WTC11 (cell line): ENCODE results near the gene PLA2G4A. TPM values are rescaled to one million over a fixed set of nuclear protein-coding genes. Genes with fewer than 3 reads are reported as not detected.

ENCODE experiments used
- ATAC-seq: fragments of 200-7000 bp; cut with Tn5 transposase; 2 replicates; pipeline ENCODE4 v1.10.0; 2021; ENCODE audit warnings: mild to moderate bottlenecking, moderate library complexity
- CTCF ChIA-PET: fragments of 300-600 bp; sonication (Branson Sonifier 250); formaldehyde crosslinking; loops from one replicate; lab custom pipeline; 2021; ENCODE audit warnings: antibody characterized with exemption; lab: Charles Lee
- POLR2A ChIA-PET: fragments of 350-600 bp; sonication (Branson Sonifier 250); formaldehyde crosslinking; loops from one replicate; lab custom pipeline; 2021; ENCODE audit warnings: antibody characterized with exemption; lab: Charles Lee
- DNase-seq: peaks from one replicate; pipeline ENCODE4 v3.0.0; 2021; ENCODE audit warnings: low spot score
- H3K27ac Mint-ChIP-seq: 2 replicates; pipeline ENCODE4 v1.8.0; 2021; ENCODE audit warnings: mixed read lengths
- H3K27me3 Mint-ChIP-seq: 2 replicates; pipeline ENCODE4 v1.8.0; 2021; ENCODE audit warnings: low read depth, mild to moderate bottlenecking, moderate library complexity, mixed read lengths
- H3K36me3 Mint-ChIP-seq: 2 replicates; pipeline ENCODE4 v1.8.0; 2021; ENCODE audit warnings: mixed read lengths
- H3K4me1 Mint-ChIP-seq: 2 replicates; pipeline ENCODE4 v1.8.0; 2022; ENCODE audit warnings: mixed read lengths
- H3K4me3 Mint-ChIP-seq: 2 replicates; pipeline ENCODE4 v1.8.0; 2021; ENCODE audit warnings: mild to moderate bottlenecking, moderate library complexity, mixed read lengths
- H3K9me3 Mint-ChIP-seq: 2 replicates; pipeline ENCODE4 v1.8.0; 2021; ENCODE audit warnings: mixed read lengths
- CDX4 ChIP-seq: fragments of 250-450 bp; sonication (Bioruptor Pico); IDR thresholded peaks from 2 replicates; pipeline ENCODE4 v1.9.0; 2021; ENCODE audit warnings: moderate library complexity, mild to moderate bottlenecking, inconsistent platforms, borderline replicate concordance
- GTF2I ChIP-seq: fragments of 250-450 bp; sonication (Bioruptor Pico); conservative IDR thresholded peaks from 2 replicates; pipeline ENCODE4 v1.4.0; 2021; ENCODE audit warnings: mild to moderate bottlenecking
- HMGXB4 ChIP-seq: sonication (generic); formaldehyde crosslinking; IDR thresholded peaks from 2 replicates; pipeline ENCODE4 v1.8.1; 2023; ENCODE audit warnings: mild to moderate bottlenecking, moderate library complexity, missing genetic modification reagents
- IRF1 ChIP-seq: sonication (generic); formaldehyde crosslinking; IDR thresholded peaks from 2 replicates; pipeline ENCODE4 v1.8.0; 2023; ENCODE audit warnings: missing genetic modification reagents
- JUN ChIP-seq: sonication (generic); formaldehyde crosslinking; IDR thresholded peaks from 2 replicates; pipeline ENCODE4 v1.8.0; 2023; ENCODE audit warnings: mild to moderate bottlenecking, missing genetic modification reagents
- KAT7 ChIP-seq: sonication (generic); formaldehyde crosslinking; IDR thresholded peaks from 2 replicates; pipeline ENCODE4 v1.8.1; 2023; ENCODE audit warnings: missing genetic modification reagents, mild to moderate bottlenecking, borderline replicate concordance
- NR2C2 ChIP-seq: sonication (generic); formaldehyde crosslinking; IDR thresholded peaks from 2 replicates; pipeline ENCODE4 v1.8.0; 2022; ENCODE audit warnings: mild to moderate bottlenecking, missing genetic modification reagents
- NR3C1 ChIP-seq: sonication (generic); formaldehyde crosslinking; conservative IDR thresholded peaks from 2 replicates; pipeline ENCODE4 v1.8.1; 2023; ENCODE audit warnings: low read depth, mild to moderate bottlenecking, missing genetic modification reagents
- USF1 ChIP-seq: sonication (generic); formaldehyde crosslinking; IDR thresholded peaks from 2 replicates; pipeline ENCODE4 v1.8.0; 2022; ENCODE audit warnings: mild to moderate bottlenecking, missing genetic modification reagents
- USF2 ChIP-seq: sonication (generic); formaldehyde crosslinking; IDR thresholded peaks from 2 replicates; pipeline ENCODE4 v1.8.1; 2023; ENCODE audit warnings: mild to moderate bottlenecking, missing genetic modification reagents, moderate library complexity
- ZMAT4 ChIP-seq: fragments of 250-450 bp; sonication (Bioruptor Pico); IDR thresholded peaks from 2 replicates; pipeline ENCODE4 v1.9.0; 2021; ENCODE audit warnings: mild to moderate bottlenecking
- ZNF121 ChIP-seq: sonication (generic); formaldehyde crosslinking; IDR thresholded peaks from 2 replicates; pipeline ENCODE4 v1.8.0; 2023; ENCODE audit warnings: missing genetic modification reagents
- ZNF425 ChIP-seq: fragments of 250-450 bp; sonication (Bioruptor Pico); conservative IDR thresholded peaks from 2 replicates; pipeline ENCODE4 v1.9.0; 2021; ENCODE audit warnings: mild to moderate bottlenecking
- total RNA-seq: library from RNA; stranded (reverse); gene quantifications from 3 replicates; pipeline ENCODE4 v1.2.3, GENCODE V29; 2021
- TF ChIP-seq, protein P1 (sequence below): sonication (generic); formaldehyde crosslinking; IDR thresholded peaks from 2 replicates; pipeline ENCODE4 v1.8.1; 2022; ENCODE audit warnings: mild to moderate bottlenecking, moderate library complexity, missing genetic modification reagents
- TF ChIP-seq, protein P2 (sequence below): sonication (generic); formaldehyde crosslinking; IDR thresholded peaks from 2 replicates; pipeline ENCODE4 v1.8.1; 2023; ENCODE audit warnings: mild to moderate bottlenecking, missing genetic modification reagents

PLA2G4A gene
- total RNA-seq, 1 experiment from 2014 or later = 1.3 TPM

- TF ChIP-seq HMGXB4 (CRISPR knock-in tag) = no peak
- no peak for TF ChIP-seq NR2C2 (CRISPR knock-in tag)
- TF ChIP-seq NR3C1 (CRISPR knock-in tag) = no peak
- TF ChIP-seq, all 79 proteins: peak for 0
Observed at GRCh38 chr1:186901631-186902030, 72.9 kb downstream of the PLA2G4A start (continued).

- peaks cover 8% of the 10 kb centered on the region for H3K4me1 Mint-ChIP-seq
- no peak for DNase-seq
- TF ChIP-seq CDX4 (no peak), ZMAT4 (CRISPR knock-in tag) (no peak), JUN (CRISPR knock-in tag) (no peak), USF2 (CRISPR knock-in tag) (no peak), USF1 (CRISPR knock-in tag) (no peak), GTF2I (no peak), KAT7 (CRISPR knock-in tag) (no peak), ZNF121 (CRISPR knock-in tag) (no peak), ZNF425 (CRISPR knock-in tag) (no peak), IRF1 (CRISPR knock-in tag) (no peak)
- TF ChIP-seq, protein P1, sequence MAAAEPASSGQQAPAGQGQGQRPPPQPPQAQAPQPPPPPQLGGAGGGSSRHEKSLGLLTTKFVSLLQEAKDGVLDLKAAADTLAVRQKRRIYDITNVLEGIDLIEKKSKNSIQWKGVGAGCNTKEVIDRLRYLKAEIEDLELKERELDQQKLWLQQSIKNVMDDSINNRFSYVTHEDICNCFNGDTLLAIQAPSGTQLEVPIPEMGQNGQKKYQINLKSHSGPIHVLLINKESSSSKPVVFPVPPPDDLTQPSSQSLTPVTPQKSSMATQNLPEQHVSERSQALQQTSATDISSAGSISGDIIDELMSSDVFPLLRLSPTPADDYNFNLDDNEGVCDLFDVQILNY (CRISPR knock-in tag) = no peak
- TF ChIP-seq, protein P2, sequence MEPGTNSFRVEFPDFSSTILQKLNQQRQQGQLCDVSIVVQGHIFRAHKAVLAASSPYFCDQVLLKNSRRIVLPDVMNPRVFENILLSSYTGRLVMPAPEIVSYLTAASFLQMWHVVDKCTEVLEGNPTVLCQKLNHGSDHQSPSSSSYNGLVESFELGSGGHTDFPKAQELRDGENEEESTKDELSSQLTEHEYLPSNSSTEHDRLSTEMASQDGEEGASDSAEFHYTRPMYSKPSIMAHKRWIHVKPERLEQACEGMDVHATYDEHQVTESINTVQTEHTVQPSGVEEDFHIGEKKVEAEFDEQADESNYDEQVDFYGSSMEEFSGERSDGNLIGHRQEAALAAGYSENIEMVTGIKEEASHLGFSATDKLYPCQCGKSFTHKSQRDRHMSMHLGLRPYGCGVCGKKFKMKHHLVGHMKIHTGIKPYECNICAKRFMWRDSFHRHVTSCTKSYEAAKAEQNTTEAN (CRISPR knock-in tag) = no peak
- no peaks in the 10 kb centered on the region; the same call in 1 of the 2 replicates for H3K27me3 Mint-ChIP-seq
- no peak overlapping the region for H3K27ac Mint-ChIP-seq
- no peak for ATAC-seq
- peaks cover 18% of the 10 kb centered on the region for H3K9me3 Mint-ChIP-seq
- H3K4me3 Mint-ChIP-seq = no peak overlapping the region
- ChIA-PET POLR2A (no interaction called here), CTCF (no interaction called here)
- H3K36me3 Mint-ChIP-seq = 0 out of 2 replicates have a peak, but pooled peaks cover 2% of the 10 kb centered on the region
Observed at GRCh38 chr1:186903374-186904136, 74.8 kb downstream of the PLA2G4A start.
